ENCODE measurements around the gene TBC1D3C.
A peak's percentile ranks its signal among the peaks of the same experiment; 100 is the strongest.
"Not testable (repeated sequence)": the region's sequence is repeated elsewhere in the genome, so short reads cannot be mapped to it uniquely, and the experiment has no call there.

TBC1D3C gene

DNA sequence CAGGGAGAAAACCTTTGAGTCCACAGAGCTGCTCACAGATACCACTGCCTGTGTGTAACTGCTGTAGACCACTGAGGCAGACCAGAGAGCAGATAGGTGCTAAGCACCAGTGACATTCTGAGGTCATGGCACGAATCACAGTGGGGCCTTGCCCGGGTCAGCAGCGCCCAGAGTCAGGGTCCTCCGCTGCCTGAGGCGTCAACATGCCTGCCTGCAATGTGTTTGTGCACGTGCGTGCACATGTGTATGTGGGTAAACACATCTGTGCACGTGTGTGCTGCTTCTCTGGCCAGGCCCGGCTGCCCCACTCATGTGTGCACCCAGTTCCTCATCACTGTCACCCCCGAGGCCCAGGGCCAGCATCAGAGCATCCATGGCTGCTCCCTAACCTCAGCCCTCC lies at the start of gene TBC1D3C:
TBC1D3C (minus strand) TSS at position 101 of the 400 bp plus-strand sequence. CDS start 1,568 bp downstream, outside the sequence.
- H3K36me3 ChIP-seq; DNase-seq; H3K4me3 ChIP-seq (ENCODE audit: low read depth, low read length); H3K27me3 ChIP-seq (ENCODE audit: insufficient read depth, low read depth, severe bottlenecking); H3K27ac ChIP-seq; H3K9me3 ChIP-seq (ENCODE audit: severe bottlenecking): not testable (repeated sequence)

DNA sequence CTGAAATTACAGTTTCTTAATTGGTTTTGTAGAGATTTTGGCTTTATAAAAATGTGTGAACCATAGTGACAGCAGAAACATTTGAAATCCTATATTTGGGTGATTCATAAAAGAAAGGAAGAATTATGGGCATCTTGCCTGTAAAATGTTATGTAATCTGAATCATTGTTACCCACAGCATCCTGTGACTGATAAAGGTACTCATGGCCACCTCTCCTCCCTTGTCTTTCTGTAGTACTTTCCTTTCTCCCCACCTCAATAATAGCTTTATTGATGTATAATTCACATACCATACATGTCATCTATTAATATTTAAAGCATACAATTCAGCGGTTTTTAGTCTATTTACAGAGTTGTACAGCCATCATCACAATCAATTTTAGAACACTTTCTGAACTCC lies 30.8 kb upstream of the TBC1D3C start:
- not testable (repeated sequence) for H3K9me3 ChIP-seq (ENCODE audit: severe bottlenecking); H3K4me3 ChIP-seq (ENCODE audit: low read depth, low read length); H3K27me3 ChIP-seq (ENCODE audit: insufficient read depth, low read depth, severe bottlenecking); H3K27ac ChIP-seq; DNase-seq; H3K36me3 ChIP-seq

DNA sequence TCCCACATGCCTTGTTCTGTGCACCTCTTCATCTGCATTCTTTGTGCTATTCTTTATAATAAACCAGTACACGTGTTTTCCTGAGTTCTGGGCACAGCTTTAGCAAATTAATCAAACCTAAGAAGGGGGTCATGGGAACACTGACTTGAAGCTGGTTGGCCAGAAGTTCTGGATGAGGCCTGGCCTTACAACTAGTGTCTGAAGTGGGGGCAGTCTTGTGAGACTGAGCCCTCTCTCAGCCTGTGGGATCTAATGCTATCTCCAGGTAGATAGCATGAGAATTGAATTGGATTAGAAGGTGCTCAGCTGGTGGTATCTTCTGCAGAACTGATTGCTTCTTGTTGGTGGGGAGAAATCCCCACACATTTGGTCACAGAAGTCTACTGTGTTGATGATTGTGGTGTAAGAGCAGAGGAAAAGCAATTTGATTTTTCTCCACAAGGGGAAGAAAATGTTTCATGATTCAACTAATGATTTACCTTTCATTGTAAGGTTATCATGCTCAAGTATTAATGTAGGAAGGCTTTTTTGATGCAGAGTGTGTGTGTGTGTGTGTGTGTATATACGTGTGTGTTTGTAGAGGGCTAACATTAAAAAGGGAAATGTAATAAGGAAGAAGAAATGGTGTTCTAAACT lies 25.7 kb upstream of the TBC1D3C start:
- not testable (repeated sequence) for H3K9me3 ChIP-seq (ENCODE audit: severe bottlenecking); H3K27me3 ChIP-seq (ENCODE audit: insufficient read depth, low read depth, severe bottlenecking); H3K36me3 ChIP-seq; DNase-seq; H3K4me3 ChIP-seq (ENCODE audit: low read depth, low read length); H3K27ac ChIP-seq

DNA sequence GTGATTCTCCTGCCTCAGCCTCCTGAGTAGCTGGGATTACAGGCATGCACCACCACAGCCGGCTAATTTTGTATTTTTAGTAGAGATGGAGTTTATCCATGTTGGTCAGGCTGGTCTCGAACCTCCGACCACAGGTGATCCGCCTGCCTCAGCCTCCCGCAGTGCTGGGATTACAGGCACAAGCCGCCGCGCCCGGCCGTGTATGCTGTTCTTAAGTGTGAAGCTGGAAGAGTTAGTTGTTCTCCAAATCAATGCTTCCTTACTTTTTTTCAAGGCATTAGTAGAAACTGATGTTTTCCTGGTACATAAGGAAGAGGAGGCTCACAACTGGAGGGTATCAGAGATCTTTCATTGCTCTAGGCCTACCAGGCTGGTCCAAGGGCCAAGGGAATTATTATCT lies 19.7 kb upstream of the TBC1D3C start:
- H3K36me3 ChIP-seq; H3K4me3 ChIP-seq (ENCODE audit: low read depth, low read length); H3K27ac ChIP-seq; H3K27me3 ChIP-seq (ENCODE audit: insufficient read depth, low read depth, severe bottlenecking); H3K9me3 ChIP-seq (ENCODE audit: severe bottlenecking): not testable (repeated sequence)
- peak; percentile 2 for DNase-seq

DNA sequence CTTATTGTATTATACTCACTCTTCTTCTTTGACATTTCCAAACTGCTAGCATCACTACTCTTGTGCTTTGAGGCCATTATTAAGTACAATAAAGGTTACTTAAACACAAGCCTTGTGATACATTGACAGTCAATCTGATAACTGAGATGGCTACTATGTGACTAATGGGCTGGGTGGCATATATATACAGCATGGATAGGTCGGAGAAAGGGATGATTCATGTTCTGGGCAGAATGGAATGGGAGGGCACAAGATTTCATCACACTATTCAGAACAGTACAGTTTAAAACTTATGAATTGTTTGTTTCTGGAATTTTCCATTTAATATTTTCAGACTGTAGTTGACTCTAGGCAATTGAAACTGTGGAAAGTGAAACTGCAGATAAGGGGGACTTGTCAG lies 18.9 kb upstream of the TBC1D3C start:
- not testable (repeated sequence) for H3K27ac ChIP-seq; H3K36me3 ChIP-seq; DNase-seq; H3K27me3 ChIP-seq (ENCODE audit: insufficient read depth, low read depth, severe bottlenecking); H3K9me3 ChIP-seq (ENCODE audit: severe bottlenecking); H3K4me3 ChIP-seq (ENCODE audit: low read depth, low read length)
